Subcutaneous adipose tissue (tissue), 4 donors: Measurements from ENCODE around the gene TP53BP1. TPM values are rescaled to one million over a fixed set of nuclear protein-coding genes. Genes with fewer than 3 reads are reported as not detected.

Source experiments
- CTCF ChIP-seq: fragments of 450-650 bp; IDR thresholded peaks from one replicate; pipeline ENCODE4 v1.5.1; 2016; ENCODE audit warnings: low read depth, mild to moderate bottlenecking, control low read depth, antibody characterized with exemption, moderate library complexity
- total RNA-seq, 4 donors: library from RNA; depleted of rRNA; stranded (reverse); fragments of >200 nt; gene quantifications; one replicate each; pipeline ENCODE4 v1.1.0, GENCODE V29; 2016

Gene TP53BP1
- total RNA-seq, 4 donors from 2014 or later: 29.3 to 49.5 (median 40.2) TPM

DNA sequence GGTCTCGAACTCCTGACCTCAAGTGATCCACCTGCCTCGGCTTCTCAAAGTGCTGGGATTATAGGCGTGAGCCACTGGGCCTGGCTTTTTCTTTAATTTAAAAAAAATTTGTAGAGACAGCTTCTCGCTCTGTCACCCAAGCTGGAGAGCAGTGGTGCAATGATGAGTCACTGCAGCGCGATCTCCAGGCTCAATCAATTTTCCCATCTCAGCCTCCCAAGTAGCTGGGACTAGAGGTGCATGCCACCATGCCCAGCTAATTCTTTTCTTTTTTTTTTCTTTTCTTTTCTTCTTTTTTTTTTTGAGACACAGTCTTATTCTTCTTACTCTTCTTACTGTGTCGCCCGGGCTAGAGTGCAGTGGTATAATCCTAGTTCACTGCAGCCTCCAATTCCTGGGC is 102.2 kb downstream of the TP53BP1 start:
- no peak for TF ChIP-seq CTCF

- TF ChIP-seq CTCF: no peak
Measured at GRCh38 chr15:43383070-43383469, 109.9 kb downstream of the TP53BP1 start.

DNA sequence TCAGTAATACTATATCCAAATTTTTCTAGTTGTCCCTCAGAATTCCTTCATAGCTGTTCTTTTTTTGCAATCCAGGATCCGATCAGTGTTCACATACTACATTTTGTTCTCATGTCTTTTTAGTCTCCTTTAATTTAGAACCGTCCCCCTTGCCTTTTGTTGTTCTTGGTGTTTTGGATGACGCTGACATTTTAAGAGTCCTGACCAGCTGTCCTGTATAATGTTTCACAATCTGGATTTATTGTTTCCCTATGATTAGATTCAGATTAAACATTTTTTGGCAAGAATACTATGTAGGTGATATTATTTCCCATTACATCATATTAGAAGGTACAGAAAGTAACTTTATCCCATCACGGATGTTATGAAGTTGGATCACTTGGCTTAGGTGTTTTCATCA is 110.6 kb downstream of the TP53BP1 start:
- no peak for TF ChIP-seq CTCF

GRCh38 chr15:43378601-43379000 is 114.4 kb downstream of the TP53BP1 start:
- no peak for TF ChIP-seq CTCF

GRCh38 chr15:43376017-43376705 is 116.8 kb downstream of the TP53BP1 start:
- TF ChIP-seq CTCF: no peak

GRCh38 chr15:43370975-43371974 is 121.7 kb downstream of the TP53BP1 start, which contains the start of the genes TUBGCP4 and ZSCAN29:
Gene TUBGCP4 (plus strand): TSS chr15:43371101. CDS start chr15:43371355, 254 bp downstream.
Gene ZSCAN29 (minus strand): TSS chr15:43371043. CDS start chr15:43369913, 1,130 bp downstream.
- TF ChIP-seq CTCF: no peak
